ENCODE results near the gene CDH16.

DNA sequence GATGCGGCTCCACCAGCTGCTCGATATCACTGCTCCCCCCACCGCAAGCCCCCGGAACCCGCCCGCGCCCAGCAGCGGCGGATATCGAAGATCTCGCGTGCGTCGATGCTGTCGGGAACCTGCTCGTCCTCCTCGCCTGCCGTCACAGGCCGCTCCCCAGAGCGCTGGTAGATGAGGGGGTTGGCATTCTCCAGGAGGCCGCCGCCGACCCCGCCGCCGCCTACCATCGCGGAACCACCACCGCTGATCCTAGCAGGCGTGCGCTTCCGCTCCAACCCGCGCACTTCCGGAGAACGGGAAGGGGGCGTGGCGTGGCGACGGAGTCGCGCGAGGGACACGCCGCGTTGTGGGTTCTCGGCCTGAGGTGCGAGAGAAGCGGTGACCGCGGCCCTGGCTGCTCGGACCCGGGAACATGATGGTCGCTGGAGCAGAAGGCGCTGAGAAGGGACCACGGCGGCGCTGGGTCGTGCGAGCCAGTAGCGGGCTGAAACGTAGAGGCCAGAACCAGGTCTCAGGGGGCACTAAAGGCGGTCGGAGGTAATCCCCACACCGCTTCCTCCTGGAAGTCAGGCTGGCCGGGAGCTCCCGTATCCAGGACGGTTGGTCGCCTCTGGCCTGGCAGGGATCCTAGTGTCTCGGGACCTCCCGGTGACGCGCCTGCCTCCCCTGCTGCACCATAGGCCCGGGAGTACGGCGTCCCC is 15.6 kb upstream of the CDH16 start, which contains the start of gene CIAO2B:
- TF ChIP-seq ZNF468 (CRISPR knock-in tag; IDR thresholded peaks at IDR 0.05) (no peak), POLR2AphosphoS2 (IDR thresholded peaks at IDR 0.05; ENCODE audit: low read depth, low read length) (no peak), MAFG (CRISPR knock-in tag; IDR thresholded peaks at IDR 0.05) (no peak), GTF2F1 (IDR thresholded peaks at IDR 0.05; ENCODE audit: low read length) (no peak), PHF21A (CRISPR knock-in tag; IDR thresholded peaks at IDR 0.05) (peak; percentile 34; the same call in 1 of the 2 replicates), MAFF (IDR thresholded peaks at IDR 0.05; ENCODE audit: low read depth, low read length) (no peak), NCOA2 (CRISPR knock-in tag; IDR thresholded peaks at IDR 0.05) (peak; percentile 60; the same call in 1 of the 2 replicates), PAWR (CRISPR knock-in tag; IDR thresholded peaks at IDR 0.05; ENCODE audit: borderline replicate concordance) (no peak), RBM22 (optimal IDR thresholded peaks at IDR 0.05; ENCODE audit: low read length) (no peak)
- TF ChIP-seq, protein P1, sequence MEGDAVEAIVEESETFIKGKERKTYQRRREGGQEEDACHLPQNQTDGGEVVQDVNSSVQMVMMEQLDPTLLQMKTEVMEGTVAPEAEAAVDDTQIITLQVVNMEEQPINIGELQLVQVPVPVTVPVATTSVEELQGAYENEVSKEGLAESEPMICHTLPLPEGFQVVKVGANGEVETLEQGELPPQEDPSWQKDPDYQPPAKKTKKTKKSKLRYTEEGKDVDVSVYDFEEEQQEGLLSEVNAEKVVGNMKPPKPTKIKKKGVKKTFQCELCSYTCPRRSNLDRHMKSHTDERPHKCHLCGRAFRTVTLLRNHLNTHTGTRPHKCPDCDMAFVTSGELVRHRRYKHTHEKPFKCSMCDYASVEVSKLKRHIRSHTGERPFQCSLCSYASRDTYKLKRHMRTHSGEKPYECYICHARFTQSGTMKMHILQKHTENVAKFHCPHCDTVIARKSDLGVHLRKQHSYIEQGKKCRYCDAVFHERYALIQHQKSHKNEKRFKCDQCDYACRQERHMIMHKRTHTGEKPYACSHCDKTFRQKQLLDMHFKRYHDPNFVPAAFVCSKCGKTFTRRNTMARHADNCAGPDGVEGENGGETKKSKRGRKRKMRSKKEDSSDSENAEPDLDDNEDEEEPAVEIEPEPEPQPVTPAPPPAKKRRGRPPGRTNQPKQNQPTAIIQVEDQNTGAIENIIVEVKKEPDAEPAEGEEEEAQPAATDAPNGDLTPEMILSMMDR (CRISPR knock-in tag; IDR thresholded peaks at IDR 0.05): no peak; the same call in none of the 2 replicates
- TF ChIP-seq, protein P2, sequence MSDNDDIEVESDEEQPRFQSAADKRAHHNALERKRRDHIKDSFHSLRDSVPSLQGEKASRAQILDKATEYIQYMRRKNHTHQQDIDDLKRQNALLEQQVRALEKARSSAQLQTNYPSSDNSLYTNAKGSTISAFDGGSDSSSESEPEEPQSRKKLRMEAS (IDR thresholded peaks at IDR 0.05): peak; percentile 91

All from HepG2 (cell line).